ENCODE data around the gene RIPK3.
"Not testable (repeated sequence)": the region's sequence is repeated elsewhere in the genome, so short reads cannot be mapped to it uniquely, and the experiment has no call there.

RIPK3 gene

GRCh38 chr14:24369463-24369862 is 29.7 kb upstream of the RIPK3 start:
- DNase-seq (ENCODE audit: low spot score): no peak

- DNase-seq (ENCODE audit: low spot score): peak; percentile 89
These were observed 28.9 kb upstream of the RIPK3 start for GRCh38 chr14:24368562-24369252.

DNA sequence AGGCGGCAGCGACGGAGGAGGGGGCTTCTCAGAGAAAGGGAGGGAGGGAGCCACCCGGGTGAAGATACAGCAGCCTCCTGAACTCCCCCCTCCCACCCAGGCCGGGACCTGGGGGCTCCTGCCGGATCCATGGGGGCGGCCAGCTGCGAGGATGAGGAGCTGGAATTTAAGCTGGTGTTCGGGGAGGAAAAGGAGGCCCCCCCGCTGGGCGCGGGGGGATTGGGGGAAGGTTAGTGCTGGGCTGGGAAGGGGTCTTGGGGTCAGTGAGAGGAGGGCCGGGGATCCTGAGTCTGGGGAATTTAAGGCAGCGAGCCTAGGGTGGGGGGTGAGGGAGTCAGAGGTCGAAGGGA is 28.4 kb upstream of the RIPK3 start:
- no peak for DNase-seq (ENCODE audit: low spot score)

GRCh38 chr14:24367514-24368211 is 27.9 kb upstream of the RIPK3 start, which contains the start of gene NFATC4:
TSS of gene NFATC4 (plus strand) at chr14:24368184. CDS start at chr14:24368341, 157 bp downstream.
- peak; percentile 91 for DNase-seq (ENCODE audit: low spot score)

- peak; percentile 94 for DNase-seq (ENCODE audit: low spot score)
These were observed 27.1 kb upstream of the RIPK3 start for GRCh38 chr14:24366721-24367513.

GRCh38 chr14:24366413-24366720 is 26.6 kb upstream of the RIPK3 start:
- DNase-seq (ENCODE audit: low spot score): no peak

GRCh38 chr14:24365600-24366412 is 26.0 kb upstream of the RIPK3 start:
- peak; percentile 87 for DNase-seq (ENCODE audit: low spot score)

- no peak for DNase-seq (ENCODE audit: low spot score)
These were observed 25.1 kb upstream of the RIPK3 start for GRCh38 chr14:24364841-24365240.

DNA sequence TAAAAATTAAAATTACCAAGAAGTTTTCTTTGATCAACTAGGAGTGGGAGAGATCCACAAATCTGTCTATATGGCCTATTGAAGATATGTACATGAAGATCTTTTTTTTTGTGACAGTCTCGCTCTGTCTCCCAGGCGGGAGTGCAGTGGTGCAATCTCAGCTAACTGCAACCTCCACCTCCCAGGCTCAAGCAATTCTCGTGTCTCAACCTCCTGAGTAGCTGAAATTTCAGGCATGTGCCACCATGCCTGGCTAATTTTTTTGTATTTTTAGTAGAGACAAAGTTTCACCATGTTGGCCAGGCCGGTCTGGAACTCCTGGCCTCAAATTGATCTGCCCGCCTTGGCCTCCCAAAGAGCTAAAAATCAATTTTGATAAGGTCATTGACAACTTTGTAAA is 23.6 kb upstream of the RIPK3 start:
- DNase-seq (ENCODE audit: low spot score): no peak

DNA sequence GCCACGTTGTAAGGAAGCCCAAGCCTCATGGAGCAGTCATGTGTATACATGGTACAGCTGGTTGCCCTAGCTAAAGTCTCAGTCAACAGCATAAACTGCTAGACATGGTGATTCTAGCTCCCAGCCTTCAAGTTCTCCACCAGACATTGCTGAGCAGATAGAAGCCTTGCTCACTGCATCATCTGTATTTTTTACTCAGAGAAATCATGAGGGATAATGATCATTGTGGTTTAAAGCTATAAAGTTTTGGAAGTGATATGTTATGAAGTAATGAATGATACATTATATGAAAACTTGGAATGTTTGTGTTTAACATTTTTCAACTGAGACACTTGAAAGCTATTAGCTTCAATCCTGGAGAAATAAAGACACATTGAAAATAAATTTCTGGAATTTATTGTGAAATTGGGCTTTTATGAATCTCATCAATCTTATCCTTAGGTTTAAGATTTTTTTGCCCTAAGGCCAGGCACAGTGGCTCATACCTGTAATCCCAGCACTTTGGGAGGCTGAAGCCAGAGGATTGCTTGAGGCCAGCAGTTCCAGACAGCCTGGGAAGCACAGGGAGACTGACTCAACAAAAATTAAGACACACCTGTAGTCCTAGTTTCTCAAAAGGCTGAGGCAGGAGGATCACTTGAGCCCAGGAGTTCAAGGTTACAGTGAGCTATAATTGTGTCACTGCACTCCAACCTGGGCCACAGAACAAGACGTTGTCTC is 22.6 kb upstream of the RIPK3 start:
- no peak for DNase-seq (ENCODE audit: low spot score)

GRCh38 chr14:24361326-24361725 is 21.5 kb upstream of the RIPK3 start:
- no peak for DNase-seq (ENCODE audit: low spot score)

DNA sequence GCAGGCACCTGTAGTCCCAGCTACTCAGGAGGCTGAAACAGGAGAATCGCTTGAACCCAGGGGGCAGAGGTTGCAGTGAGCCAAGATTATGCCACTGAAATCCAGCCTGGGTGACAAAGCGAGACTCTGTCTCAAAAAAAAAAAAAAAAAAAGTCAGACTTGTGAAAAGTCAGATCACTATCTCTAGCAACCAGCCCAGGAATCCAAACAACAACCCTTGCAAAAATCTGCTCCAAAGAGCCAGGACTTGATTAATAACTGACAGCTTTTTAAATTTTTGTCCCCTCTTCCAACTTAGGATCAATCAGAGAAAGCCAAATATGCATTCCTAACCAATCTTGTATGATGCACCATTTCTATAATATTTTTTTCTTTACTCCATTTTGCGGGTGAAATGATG is 20.5 kb upstream of the RIPK3 start:
- no peak for DNase-seq (ENCODE audit: low spot score)

GRCh38 chr14:24356208-24356607 is 16.4 kb upstream of the RIPK3 start:
- DNase-seq (ENCODE audit: low spot score): no peak

DNA sequence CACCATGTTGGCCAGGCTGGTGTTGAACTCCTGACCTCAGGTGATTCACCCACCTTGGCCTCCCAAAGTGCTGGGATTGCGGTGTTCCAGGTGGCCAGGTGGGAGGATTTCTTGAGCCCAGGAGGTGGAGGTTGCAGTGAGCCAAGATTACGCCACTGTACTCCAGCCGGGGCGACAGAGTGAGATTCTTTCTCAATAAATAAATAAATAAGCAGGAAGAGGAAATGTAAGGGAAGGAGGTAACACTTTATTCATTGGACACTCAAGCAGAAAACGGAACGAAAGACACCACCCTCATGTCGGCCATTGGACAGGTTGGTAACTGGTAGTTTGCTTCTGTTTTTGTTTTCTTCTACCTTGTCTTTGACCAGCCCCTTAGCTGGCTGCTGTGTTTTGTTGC is 15.2 kb upstream of the RIPK3 start:
- DNase-seq (ENCODE audit: low spot score): no peak

DNA sequence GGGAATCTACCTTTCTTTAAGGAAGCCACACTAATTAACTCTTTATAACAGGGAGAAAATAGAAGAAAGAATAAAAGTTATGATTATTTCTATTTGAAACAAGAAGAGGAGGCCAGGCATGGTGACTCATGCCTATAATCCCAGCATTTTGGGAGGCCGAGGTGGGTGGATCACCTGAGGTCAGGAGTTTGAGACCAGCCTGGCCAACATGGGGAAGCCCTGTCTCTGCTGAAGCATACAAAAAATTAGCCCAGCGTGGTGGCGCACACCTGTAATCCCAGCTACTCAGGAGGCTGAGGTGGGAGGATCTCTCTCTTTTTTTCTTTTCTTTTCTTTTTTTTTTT is 14.7 kb upstream of the RIPK3 start:
- DNase-seq (ENCODE audit: low spot score): not testable (repeated sequence)

GRCh38 chr14:24353559-24354481 is 14.0 kb upstream of the RIPK3 start:
- DNase-seq (ENCODE audit: low spot score): no peak

DNA sequence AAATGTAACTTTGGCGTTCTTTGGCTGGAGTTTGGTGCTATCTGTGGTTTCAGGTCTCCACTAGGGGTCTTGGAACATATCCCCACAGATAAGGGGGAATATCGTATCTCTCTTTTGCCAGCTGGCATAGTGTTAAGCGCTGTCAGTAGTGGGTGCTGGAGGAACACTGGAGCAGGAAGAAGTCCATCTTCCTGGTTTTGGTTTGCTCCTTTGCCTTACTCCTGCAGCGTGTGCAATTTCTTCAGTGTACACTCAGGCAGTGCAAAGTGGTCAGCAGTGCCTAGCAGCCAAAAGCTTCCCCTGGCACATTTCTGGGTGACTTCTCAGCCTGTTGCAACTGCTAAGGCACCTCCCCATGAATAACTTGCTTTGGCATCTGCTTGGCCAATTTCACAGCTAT is 11.7 kb upstream of the RIPK3 start:
- DNase-seq (ENCODE audit: low spot score): no peak

DNA sequence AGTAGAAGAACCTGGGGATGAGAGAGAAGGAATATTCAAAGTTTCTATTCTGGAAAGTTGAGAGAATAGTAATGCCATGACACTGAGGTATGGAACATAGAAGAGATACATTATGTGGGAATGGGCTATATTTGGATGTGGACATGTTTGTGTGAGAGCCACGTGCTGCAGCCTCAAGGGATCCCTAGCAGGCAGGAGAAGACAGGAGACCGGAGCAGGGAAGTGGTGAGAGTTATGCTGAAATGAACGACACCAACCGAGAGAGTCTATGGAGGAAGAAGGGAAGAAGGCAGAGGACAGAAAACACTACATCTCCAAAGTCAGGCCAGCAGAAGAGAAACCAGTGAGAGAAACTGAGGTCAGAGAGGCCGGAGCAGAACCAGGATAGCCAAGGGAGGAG is 10.0 kb upstream of the RIPK3 start:
- DNase-seq (ENCODE audit: low spot score): no peak

- DNase-seq (ENCODE audit: low spot score): no peak
These were observed 8.4 kb upstream of the RIPK3 start for GRCh38 chr14:24348186-24348585.

DNA sequence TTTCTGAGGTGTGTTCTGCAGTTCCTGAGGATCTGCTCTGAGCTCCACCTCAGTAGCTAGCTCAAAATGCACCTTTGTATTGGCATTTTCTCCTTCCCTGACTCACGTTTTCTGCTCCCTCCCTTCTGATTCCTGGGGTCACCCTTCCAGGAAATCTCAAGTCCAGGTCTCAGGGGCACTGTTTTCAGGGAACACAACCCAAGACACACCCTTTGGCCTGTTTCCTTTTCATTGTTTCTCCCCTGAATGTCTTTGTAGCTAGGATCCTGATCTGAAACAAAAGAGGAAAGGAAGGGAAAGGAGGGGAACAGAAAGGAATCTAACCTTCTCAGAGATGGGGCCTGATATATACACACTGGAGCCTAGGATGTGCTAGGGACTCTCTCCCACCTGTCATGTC is 7.3 kb upstream of the RIPK3 start:
- no peak for DNase-seq (ENCODE audit: low spot score)
